Urinary bladder (tissue), 4 donors: ENCODE data around the gene MTRR. TPM values are rescaled to one million over a fixed set of nuclear protein-coding genes. Genes with fewer than 3 reads are reported as not detected.

Experiments
- DNase-seq: peaks from one replicate; pipeline ENCODE4 v3.0.0-alpha.2; 2015; ENCODE audit errors: extremely low spot score
- H3K27ac ChIP-seq: one replicate; pipeline ENCODE4 v1.5.1; 2013; ENCODE audit warnings: low read depth, mild to moderate bottlenecking, moderate library complexity
- H3K36me3 ChIP-seq: one replicate; pipeline ENCODE4 v1.6.1; 2013; ENCODE audit warnings: mild to moderate bottlenecking, moderate library complexity; ENCODE audit not compliant: insufficient read depth
- H3K4me1 ChIP-seq: one replicate; pipeline ENCODE4 v1.6.1; 2013; ENCODE audit warnings: mild to moderate bottlenecking, moderate library complexity; ENCODE audit not compliant: insufficient read depth
- H3K4me3 ChIP-seq: one replicate; pipeline ENCODE4 v1.5.1; 2013; ENCODE audit warnings: low read depth, low read length
- WGBS: extraction: QIAGEN DNeasy Blood & Tissue Kit; methylation state at CpG from one replicate; pipeline ENCODE4 v1.1.7; 2013; 5-methylcytosine and 5-hydroxymethylcytosine counted together
- polyA plus RNA-seq: library from polyadenylated mRNA; stranded (reverse); fragments of 200-250 nt; gene quantifications from one replicate; pipeline ENCODE4 v1.2.3, GENCODE V29; 2013
- total RNA-seq: library from RNA; depleted of rRNA; stranded (reverse); fragments of >200 nt; gene quantifications from one replicate; pipeline ENCODE4 v1.2.3, GENCODE V29; 2014
- donor health status: healthy with polysubstance abuse.
- donor health status: healthy.

MTRR gene
- total and polyA plus RNA-seq, 2 donors: 29.6 to 47.9 TPM

DNA sequence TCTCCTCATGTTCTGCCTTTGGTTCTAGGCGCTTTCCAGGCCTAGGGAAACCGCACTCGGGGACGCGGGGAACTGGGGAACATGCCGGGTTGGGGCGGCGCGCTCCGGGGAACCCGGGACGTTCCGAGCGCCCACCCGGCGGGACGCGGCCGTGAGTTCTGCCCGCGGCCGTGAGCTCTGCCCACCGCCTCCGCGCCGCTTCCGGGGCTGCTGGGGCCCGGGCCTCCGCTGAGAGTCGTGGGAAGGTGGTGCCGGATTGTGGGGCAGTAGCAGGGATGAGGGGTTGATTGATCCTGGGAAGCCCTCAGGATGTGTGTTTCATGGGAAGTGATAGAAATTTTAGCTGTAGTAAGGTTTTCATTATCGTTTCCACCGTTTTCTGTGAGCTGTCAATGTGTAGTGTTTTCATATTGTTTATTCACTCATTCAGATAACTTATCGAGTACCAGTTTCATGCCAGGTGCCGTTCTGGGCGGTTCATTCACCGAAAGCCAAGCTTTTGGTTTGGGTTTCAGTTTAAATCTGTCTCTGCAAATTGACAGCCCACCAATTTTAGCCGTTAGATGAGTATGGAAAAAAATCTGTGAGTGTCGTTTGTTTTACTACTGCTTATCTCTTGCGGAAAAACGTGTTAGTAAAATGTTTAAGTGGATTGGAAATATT is 657 bp downstream of the MTRR start:
- peak overlapping the region; percentile 35 for H3K27ac ChIP-seq
- WGBS: 1% methylated on average over 41 of the region's 41 CpGs
- no peak for DNase-seq
- peak overlapping the region; percentile 98 for H3K4me3 ChIP-seq
- H3K4me1 ChIP-seq: peaks cover 2% of the 10 kb centered on the region
- no peaks in the 10 kb centered on the region for H3K36me3 ChIP-seq

DNA sequence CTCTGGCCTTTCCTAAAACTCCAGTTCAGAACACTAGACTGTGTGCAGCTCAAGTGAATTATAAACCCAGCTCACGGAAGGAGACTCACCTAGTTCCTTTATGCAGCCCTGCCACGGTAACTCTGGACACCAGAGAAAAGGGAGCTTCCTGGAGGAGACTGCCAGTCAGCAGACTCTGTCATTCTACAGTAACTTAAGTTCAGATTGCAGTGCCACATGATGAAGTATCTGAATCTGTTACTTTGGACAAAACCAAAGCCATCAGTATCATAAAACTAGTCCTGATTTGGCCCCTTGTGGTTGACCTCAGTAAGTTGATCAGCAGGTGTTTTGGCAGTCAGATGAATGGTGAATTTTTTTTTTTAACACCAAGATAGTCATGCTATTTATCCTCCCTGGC is 2.7 kb downstream of the MTRR start:
- Histone ChIP-seq H3K4me1 (peaks cover 2% of the 10 kb centered on the region), H3K27ac (no peak overlapping the region)
- 80% methylated on average over 2 of the region's 2 CpGs for WGBS

DNA sequence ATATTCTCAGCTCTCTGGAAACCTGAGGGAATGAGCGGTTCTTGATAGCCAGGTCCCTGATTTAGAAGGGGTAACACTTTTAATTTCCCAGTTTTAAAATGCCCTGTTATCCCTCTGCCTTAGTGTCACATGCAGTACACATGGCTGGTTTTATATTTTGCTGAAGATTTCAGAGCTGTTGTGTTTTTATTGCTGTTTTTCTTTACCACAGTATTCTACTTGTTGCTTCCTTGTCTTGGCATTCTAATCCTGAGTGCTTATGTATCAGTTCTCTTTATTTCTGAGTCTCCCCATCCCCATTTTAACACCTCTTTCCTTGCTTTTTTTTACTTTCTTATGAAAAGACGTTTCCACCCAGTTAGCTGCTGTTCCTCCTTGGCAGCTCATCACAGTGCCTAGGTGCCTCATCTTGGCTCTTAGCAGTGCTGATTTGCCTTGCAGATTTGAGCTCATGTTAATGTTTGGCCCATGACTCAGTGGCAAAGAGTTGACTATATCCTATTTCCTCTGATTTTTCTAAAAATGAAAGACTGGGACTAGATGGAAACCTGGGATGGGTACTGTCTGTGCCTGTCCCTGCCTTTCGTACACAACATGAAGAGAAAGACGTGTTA is 3.7 kb downstream of the MTRR start:
- no peak overlapping the region for H3K27ac ChIP-seq
- no peak for DNase-seq
- H3K4me3 ChIP-seq: no peak overlapping the region
- peaks cover under 1% of the 10 kb centered on the region for H3K4me1 ChIP-seq
- peaks cover 4% of the 10 kb centered on the region for H3K36me3 ChIP-seq
- 78% methylated on average over 4 of the region's 4 CpGs for WGBS

More for the DNA sequence above, 2.7 kb downstream of the MTRR start:
- DNase-seq: no peak
- peaks cover 4% of the 10 kb centered on the region for H3K36me3 ChIP-seq
- H3K4me3 ChIP-seq: no peak overlapping the region

DNA sequence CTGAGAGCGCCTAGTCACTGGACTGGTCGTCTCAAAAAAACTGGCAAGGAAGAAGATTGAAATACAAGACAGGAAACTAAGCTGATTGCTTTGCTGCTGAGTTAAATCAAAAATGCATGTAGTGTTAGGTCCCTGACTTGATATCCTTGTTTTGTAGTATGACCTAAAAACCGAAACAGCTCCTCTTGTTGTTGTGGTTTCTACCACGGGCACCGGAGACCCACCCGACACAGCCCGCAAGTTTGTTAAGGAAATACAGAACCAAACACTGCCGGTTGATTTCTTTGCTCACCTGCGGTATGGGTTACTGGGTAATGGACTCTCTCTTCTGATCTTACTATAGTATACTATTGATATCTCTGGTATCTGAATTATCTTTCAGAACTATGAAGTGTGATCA is 4.3 kb downstream of the MTRR start:
- no peak overlapping the region for H3K4me3 ChIP-seq
- no peaks in the 10 kb centered on the region for H3K4me1 ChIP-seq
- 90% methylated on average over 9 of the region's 9 CpGs for WGBS
- no peak for DNase-seq
- no peak overlapping the region for H3K27ac ChIP-seq
- peaks cover 4% of the 10 kb centered on the region for H3K36me3 ChIP-seq

DNA sequence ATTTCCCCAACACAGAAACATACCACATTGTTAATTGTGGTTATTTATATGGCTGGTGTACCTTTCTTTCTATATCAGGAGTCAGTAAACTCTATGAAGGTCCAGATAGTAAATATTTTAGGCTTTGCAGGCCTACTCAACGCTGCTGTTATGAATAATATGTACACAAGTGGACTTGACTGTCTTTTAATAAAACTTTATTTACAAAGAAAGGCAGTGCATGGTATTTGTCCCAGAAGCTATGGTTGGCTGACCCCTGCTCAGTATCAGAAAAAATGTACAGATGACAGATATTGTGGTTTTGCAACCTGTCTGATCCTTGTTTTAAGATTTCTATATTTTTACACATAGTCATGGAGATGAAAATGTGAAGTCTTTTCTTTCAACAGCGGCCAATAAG is 5.7 kb downstream of the MTRR start:
- H3K27ac ChIP-seq: no peak overlapping the region
- WGBS: 94% methylated on average over 2 of the region's 2 CpGs
- H3K36me3 ChIP-seq: peaks cover 4% of the 10 kb centered on the region
- DNase-seq: no peak
- no peak overlapping the region for H3K4me3 ChIP-seq
- H3K4me1 ChIP-seq: no peaks in the 10 kb centered on the region

DNA sequence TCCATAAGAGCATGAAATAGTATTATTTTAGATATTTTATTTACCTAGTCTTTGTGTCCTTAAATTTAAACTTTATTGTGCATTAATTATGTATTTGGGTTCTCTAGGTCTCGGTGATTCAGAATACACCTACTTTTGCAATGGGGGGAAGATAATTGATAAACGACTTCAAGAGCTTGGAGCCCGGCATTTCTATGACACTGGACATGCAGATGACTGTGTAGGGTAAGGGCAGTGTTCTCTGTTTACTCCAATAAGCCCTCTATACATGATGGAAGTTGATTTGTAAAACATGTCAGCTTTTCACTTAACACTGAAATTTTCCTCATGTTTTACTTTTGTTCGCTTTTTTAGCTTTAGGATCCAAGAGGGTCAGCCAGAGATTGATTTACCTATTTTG is 6.2 kb downstream of the MTRR start:
- H3K27ac ChIP-seq: no peak overlapping the region
- no peak overlapping the region for H3K4me3 ChIP-seq
- no peak for DNase-seq
- no peaks in the 10 kb centered on the region for H3K4me1 ChIP-seq
- H3K36me3 ChIP-seq: peaks cover 4% of the 10 kb centered on the region
- 95% methylated on average over 4 of the region's 4 CpGs for whole genome bisulfite sequencing

DNA sequence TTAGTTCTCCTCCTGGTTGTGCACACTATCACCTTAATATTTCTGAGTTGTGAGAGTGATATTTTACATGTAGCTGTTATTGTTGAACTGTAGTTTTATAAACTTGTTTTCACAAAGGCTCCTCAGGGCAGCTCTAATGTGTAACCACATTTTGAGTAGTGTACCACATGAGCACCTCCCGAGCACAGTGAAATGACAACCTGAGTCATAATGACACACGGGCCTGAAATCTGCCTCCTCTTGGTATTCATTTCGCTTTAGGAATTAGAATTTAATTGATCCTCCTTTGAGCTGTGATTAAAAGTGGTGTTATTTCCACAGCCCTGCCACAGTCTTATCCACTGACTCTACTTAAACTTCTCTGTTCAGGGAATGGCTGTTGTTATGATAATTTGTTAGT is 7.9 kb downstream of the MTRR start:
- H3K36me3 ChIP-seq: peaks cover 4% of the 10 kb centered on the region
- H3K27ac ChIP-seq: no peak overlapping the region
- H3K4me1 ChIP-seq: no peaks in the 10 kb centered on the region
- whole genome bisulfite sequencing: 92% methylated on average over 3 of the region's 3 CpGs
- no peak overlapping the region for H3K4me3 ChIP-seq
- DNase-seq: no peak

DNA sequence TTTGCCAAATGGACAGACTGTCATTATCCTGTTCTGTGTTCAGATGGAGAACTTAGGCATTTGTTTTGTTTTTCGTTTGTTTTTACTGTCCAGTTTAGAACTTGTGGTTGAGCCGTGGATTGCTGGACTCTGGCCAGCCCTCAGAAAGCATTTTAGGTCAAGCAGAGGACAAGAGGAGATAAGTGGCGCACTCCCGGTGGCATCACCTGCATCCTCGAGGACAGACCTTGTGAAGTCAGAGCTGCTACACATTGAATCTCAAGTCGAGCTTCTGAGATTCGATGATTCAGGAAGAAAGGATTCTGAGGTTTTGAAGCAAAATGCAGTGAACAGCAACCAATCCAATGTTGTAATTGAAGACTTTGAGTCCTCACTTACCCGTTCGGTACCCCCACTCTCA is 8.9 kb downstream of the MTRR start:
- no peak for DNase-seq
- 75% methylated on average over 9 of the region's 9 CpGs for WGBS
- Histone ChIP-seq H3K4me1 (no peaks in the 10 kb centered on the region), H3K4me3 (no peak overlapping the region), H3K36me3 (peaks cover 4% of the 10 kb centered on the region), H3K27ac (no peak overlapping the region)

DNA sequence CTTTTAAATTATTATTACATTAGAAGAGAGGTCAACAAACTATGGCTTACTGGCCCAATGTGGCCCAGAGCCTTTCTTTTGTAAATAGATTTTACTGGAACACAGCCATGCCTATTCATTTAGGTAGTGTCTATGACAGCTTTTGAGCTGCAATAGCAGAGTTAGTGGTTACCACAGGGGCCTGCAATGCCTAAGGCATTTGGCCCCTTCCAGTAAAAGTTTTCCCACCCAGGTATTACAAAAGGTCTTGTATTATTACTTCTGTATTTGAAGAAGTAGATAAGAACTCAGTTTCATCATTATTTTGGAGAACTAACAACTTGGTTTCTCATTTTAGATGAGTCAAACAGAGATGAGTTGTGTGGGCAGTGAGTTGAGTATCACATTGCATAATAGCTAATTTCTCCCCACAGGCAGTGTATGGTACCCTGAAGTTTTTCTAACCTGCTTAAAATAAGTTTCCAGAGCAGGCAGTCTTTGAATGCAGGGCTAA is 9.5 kb downstream of the MTRR start:
- Histone ChIP-seq H3K27ac (no peak overlapping the region), H3K36me3 (peaks cover 4% of the 10 kb centered on the region), H3K4me1 (no peaks in the 10 kb centered on the region), H3K4me3 (no peak overlapping the region)
- no peak for DNase-seq

DNA sequence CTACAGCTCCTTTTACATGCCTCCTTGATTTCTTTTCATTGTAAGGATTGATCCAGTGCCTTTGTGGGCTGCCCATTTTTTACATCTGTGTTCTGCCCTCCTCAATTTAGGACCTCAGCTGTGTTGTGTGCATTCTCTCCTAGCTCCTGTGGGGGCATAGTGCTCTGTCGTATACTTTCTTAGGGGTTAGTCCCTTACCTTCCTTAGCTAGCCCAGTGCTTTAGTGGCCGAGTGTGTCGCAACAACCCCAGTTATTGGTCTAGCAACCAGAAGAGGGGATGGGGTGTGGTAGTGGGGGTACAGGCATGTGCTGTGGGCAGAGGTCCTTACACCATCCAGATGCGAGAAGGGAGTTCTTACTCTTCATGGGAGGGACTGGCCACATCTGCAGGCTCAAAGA is 12.1 kb downstream of the MTRR start:
- 91% methylated on average over 4 of the region's 4 CpGs for WGBS
- Histone ChIP-seq H3K27ac (no peak overlapping the region), H3K36me3 (no peaks in the 10 kb centered on the region), H3K4me1 (no peaks in the 10 kb centered on the region), H3K4me3 (no peak overlapping the region)
- no peak for DNase-seq

DNA sequence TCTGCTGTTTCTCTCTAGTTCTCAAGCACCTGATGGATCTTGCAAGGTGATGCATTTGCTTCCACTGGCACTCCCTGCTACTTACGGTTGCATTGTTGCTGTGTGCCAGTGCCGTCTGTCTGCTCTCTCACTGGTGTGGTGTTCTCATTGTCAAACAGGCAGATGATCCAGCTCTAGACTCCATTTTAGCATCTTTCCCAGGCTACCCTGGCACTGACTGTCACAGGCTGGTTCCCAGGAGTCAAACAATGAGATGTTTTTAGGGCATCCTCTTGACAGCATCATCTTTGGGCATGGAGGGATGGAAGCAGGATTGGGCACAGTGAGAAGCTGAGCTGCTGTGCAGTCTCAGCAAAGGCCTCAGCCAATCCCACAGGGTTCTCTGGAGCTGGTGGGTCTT is 12.9 kb downstream of the MTRR start:
- H3K4me3 ChIP-seq: no peak overlapping the region
- H3K4me1 ChIP-seq: no peaks in the 10 kb centered on the region
- no peak for DNase-seq
- 93% methylated on average over 2 of the region's 2 CpGs for WGBS
- peaks cover 2% of the 10 kb centered on the region for H3K36me3 ChIP-seq
- H3K27ac ChIP-seq: no peak overlapping the region

DNA sequence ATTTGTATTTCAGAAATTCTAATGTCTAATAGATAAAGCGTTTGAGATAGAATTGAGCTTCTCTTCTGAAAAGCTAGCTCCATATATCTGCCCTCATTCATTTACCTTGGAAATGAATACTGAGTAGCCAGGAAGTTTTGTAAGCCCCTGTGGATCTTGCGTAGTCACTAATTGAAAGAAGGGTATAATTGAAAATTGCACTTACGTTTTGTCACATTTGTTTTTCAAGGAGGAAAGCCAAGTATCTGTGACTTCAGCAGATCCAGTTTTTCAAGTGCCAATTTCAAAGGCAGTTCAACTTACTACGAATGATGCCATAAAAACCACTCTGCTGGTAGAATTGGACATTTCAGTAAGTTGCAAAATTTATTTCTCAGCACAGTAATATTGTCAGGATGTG is 14.0 kb downstream of the MTRR start:
- WGBS: 92% methylated on average over 4 of the region's 4 CpGs
- no peak for DNase-seq
- no peak overlapping the region for H3K27ac ChIP-seq
- peaks cover 2% of the 10 kb centered on the region for H3K36me3 ChIP-seq
- H3K4me3 ChIP-seq: no peak overlapping the region
- no peaks in the 10 kb centered on the region for H3K4me1 ChIP-seq

DNA sequence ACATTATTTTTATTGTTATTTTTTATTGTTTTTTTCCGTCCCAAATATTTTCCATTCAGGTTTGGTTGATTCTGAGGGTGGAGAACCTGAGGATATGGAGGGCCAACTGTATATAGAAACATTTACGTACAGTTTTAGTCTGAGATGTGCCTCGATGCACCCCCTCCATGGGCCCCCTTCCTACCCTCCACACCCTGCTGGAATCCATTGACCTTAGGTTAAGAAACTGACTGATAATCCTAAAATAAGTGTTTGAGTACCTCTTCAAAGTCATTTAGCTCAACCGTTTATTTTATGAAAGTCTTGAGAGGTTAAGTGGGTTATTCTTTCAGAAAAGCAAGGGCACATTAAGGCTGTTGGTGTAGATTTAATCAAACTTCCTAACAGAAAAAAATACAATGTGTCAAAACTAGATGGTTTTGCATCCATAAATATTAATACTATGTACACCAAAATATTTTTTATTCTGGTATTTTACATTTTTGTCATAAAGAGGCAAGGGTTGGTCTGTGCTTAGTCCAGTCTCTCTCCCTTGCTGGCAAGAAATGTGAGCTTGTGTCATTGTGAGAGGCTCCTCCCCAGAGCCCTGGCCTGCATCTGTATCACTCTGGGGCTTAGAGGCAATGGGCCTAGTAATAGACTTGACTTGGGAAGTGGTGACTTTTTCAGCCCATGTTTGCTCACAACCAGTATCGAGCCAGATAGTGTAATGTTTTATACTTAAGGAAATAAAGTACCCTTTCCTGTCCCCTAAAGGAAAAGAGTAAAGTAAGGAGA is 15.7 kb downstream of the MTRR start:
- 57% methylated on average over 5 of the region's 5 CpGs for WGBS
- Histone ChIP-seq H3K27ac (no peak overlapping the region), H3K4me3 (no peak overlapping the region), H3K4me1 (no peaks in the 10 kb centered on the region), H3K36me3 (peaks cover 2% of the 10 kb centered on the region)
- no peak for DNase-seq
